AG09319 (cell line): ENCODE measurements around the gene RAP1A.

Source experiments
- DNase-seq: peaks from one replicate; pipeline ENCODE4 v3.0.0-alpha.2; 2010; ENCODE audit warnings: low read depth; ENCODE audit errors: extremely low read depth
- TF ChIP-seq, protein P1 (sequence below): IDR thresholded peaks from 2 replicates; pipeline ENCODE4 v1.5.1; 2011; ENCODE audit warnings: low read depth, mild to moderate bottlenecking, inconsistent platforms, low read length, moderate library complexity

RAP1A gene

GRCh38 chr1:111742938-111743549 is 123.5 kb downstream of the RAP1A start:
- TF ChIP-seq, protein P1, sequence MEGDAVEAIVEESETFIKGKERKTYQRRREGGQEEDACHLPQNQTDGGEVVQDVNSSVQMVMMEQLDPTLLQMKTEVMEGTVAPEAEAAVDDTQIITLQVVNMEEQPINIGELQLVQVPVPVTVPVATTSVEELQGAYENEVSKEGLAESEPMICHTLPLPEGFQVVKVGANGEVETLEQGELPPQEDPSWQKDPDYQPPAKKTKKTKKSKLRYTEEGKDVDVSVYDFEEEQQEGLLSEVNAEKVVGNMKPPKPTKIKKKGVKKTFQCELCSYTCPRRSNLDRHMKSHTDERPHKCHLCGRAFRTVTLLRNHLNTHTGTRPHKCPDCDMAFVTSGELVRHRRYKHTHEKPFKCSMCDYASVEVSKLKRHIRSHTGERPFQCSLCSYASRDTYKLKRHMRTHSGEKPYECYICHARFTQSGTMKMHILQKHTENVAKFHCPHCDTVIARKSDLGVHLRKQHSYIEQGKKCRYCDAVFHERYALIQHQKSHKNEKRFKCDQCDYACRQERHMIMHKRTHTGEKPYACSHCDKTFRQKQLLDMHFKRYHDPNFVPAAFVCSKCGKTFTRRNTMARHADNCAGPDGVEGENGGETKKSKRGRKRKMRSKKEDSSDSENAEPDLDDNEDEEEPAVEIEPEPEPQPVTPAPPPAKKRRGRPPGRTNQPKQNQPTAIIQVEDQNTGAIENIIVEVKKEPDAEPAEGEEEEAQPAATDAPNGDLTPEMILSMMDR: no peak
- no peak for DNase-seq

DNA sequence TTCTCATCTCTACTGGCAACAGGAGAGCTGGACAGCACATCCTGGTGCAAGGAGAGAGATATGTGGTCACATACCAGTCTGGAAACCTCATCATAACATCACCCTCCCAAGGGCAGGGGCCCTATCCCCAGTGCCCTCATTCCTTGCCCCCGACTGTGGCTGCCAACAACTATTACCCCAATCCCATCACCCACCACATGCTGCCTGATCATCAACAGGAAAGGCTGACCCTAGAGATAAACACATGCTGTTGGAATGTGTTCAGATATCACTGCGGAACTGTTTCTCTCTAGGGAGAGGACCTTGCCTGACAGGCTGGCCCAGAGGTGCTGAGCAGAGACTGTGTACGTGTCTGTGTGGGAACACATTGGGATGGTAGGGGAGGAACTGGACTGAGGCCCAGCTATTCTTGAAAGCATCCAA is 124.1 kb downstream of the RAP1A start:
- no peak for DNase-seq
- TF ChIP-seq, protein P1: no peak

- TF ChIP-seq, protein P1: no peak
- no peak for DNase-seq
These were observed 126.4 kb downstream of the RAP1A start for GRCh38 chr1:111745675-111746613.

GRCh38 chr1:111746614-111746999 is 127.0 kb downstream of the RAP1A start:
- TF ChIP-seq, protein P1: no peak
- DNase-seq: no peak

DNA sequence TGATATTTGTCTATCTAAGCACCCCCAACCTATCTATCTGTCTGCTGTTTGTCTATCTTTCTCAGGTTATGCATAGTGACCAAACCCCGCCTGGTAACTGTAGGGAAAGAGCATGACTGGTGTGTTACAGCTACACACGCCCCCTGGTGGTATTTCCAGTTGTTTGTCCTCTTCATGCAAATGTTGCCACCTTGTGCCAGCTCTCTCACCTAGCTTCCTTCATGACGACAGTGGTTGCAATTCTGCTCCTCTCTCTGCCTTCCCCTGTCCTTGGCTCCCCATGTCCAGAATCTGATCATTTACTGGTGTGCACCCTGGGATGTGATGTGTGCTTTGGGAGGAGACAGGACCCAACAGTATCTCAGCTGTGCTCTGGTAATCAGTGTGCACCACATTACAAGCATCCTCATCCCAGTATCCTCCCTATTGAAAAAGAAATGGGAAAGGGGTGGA is 127.7 kb downstream of the RAP1A start:
- TF ChIP-seq, protein P1: peak; percentile 59
- peak; percentile 43 for DNase-seq

GRCh38 chr1:111747947-111748346 is 128.4 kb downstream of the RAP1A start:
- no peak for DNase-seq
- TF ChIP-seq, protein P1: no peak

GRCh38 chr1:111749628-111750027 is 130.0 kb downstream of the RAP1A start:
- no peak for DNase-seq
- TF ChIP-seq, protein P1: no peak
